Breast epithelium (tissue), 3 donors: ENCODE results near the gene CRTC3.

ENCODE experiments used
- CTCF ChIP-seq, 3 donors: fragments of 450-650 bp; IDR thresholded peaks; one replicate each; pipeline ENCODE4 v1.5.1; 2016 to 2017; ENCODE audit warnings: antibody characterized with exemption in 3 of 3, mild to moderate bottlenecking in 3 of 3, moderate library complexity in 3 of 3
- POLR2A ChIP-seq: fragments of 450-650 bp; IDR thresholded peaks from one replicate; pipeline ENCODE4 v1.6.1; 2016; ENCODE audit warnings: antibody characterized with exemption, mild to moderate bottlenecking, moderate library complexity

DNA sequence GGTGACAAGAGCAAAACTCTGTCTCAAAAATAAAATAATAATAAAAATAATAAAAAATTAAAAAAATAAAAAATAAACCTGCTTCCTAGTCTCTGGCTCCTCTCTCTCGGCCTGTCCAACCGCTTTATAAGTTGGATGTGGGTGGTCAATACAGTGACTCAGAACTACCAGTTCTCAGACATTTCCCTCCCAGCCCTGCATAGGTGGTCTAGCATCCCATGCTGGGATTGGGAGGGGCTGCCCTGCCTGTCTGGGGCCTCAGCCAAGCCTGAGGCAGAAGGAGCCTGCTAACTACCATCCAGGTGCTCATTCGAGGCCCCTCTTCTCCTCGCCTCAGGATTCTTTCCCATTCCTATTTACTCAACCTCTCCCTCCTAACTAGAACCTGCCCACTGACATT lies 154.2 kb downstream of the CRTC3 start:
- TF ChIP-seq CTCF (IDR thresholded peaks at IDR 0.05): no peak
- no peak for TF ChIP-seq POLR2A
